ENCODE data around the gene KDM3B.

- TF ChIP-seq POLR2A (IDR thresholded peaks at IDR 0.05) (no peak), CTCF (IDR thresholded peaks at IDR 0.05) (no peak)
These were observed 46.7 kb upstream of the KDM3B start for GRCh38 chr5:138305797-138306196.

Data from ovary (tissue), 3 donors.